ENCODE data around the gene BAIAP3.

GRCh38 chr16:1310832-1311200 is 22.6 kb upstream of the BAIAP3 start:
- TF ChIP-seq POLR2A (IDR thresholded peaks at IDR 0.05) (no peak), CTCF (IDR thresholded peaks at IDR 0.05) (no peak)
